ENCODE data around the gene CENPO. TPM values are rescaled to one million over a fixed set of nuclear protein-coding genes. Genes with fewer than 3 reads are reported as not detected.
"Not testable (repeated sequence)": the region's sequence is repeated elsewhere in the genome, so short reads cannot be mapped to it uniquely, and the experiment has no call there.

CENPO gene
- total and polyA plus RNA-seq, 12 donors, result 2.6 to 16.6 (median 9.5) TPM

- no peaks in the 10 kb centered on the region for H3K4me1 ChIP-seq (replicated peaks in 1 of 2)
- H3K9me3 ChIP-seq (replicated peaks in 1 of 3), result no peaks in the 10 kb centered on the region
- WGBS, 4 donors, result 93 to 96% (median 95%) methylated on average over 19 to 20 of the region's 20 CpGs
- H3K27ac ChIP-seq, result no peak overlapping the region
- TF ChIP-seq CTCF (IDR thresholded peaks at IDR 0.05) (no peak), POLR2A (IDR thresholded peaks at IDR 0.05) (no peak)
- H3K36me3 ChIP-seq (replicated peaks in 1 of 2), result no peaks in the 10 kb centered on the region
- H3K27me3 ChIP-seq, result no peaks in the 10 kb centered on the region
- no peak for DNase-seq
- intact Hi-C loops (cut with DNase I), result no loop called here
- no peak overlapping the region for H3K4me3 ChIP-seq
Observed at GRCh38 chr2:24834733-24835395, 41.6 kb downstream of the CENPO start.

DNA sequence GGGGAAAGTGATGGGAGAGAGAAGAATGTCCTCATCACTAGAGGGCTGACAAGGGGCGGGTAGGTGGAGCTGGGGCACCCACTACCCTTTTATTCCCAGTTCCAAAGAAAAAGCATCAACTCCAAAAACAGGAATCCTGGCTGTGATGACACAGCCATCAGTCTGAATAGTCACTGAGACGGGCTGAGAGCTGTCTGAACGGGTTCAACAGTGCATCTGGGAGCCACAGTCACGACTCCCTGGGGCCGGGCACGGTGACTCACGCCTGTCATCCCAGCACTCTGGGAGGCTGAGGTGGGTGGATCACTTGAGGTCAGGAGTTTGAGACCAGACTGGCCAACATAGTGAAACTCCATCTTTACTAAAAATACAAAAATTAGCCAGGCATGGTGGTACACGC lies 42.2 kb downstream of the CENPO start:
- DNase-seq; H3K4me3 ChIP-seq; H3K27me3 ChIP-seq; H3K27ac ChIP-seq; H3K36me3 ChIP-seq (replicated peaks in 1 of 2); H3K4me1 ChIP-seq (replicated peaks in 1 of 2); H3K9me3 ChIP-seq (replicated peaks in 1 of 3); intact Hi-C loops (cut with DNase I): not testable (repeated sequence)
- WGBS, 4 donors, result 75 to 90% (median 82%) methylated on average over 8 of the region's 8 CpGs

DNA sequence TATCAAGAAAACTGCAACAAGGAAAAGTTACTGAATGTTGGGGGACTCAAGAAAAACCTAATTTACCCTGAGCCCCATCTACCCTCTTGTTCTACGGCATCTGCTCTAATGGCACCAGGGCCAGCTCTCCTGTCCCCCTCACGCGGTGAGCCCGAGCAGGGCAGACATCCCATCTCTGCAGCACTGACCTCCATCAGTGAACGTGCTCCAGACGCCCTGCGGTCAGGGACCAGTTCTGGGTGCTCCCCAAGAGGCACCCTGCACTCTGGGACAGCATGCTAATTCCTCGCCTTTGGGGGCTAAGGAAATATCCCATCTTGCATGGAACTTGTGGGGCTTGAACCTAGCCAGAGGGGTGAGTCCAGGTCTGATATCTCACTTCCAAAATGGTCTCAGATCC lies 43.0 kb downstream of the CENPO start:
- no peaks in the 10 kb centered on the region for H3K4me1 ChIP-seq (replicated peaks in 1 of 2)
- H3K27me3 ChIP-seq, result no peaks in the 10 kb centered on the region
- no peak overlapping the region for H3K4me3 ChIP-seq
- no peak for DNase-seq
- no peak overlapping the region for H3K27ac ChIP-seq
- 94 to 100% (median 96%) methylated on average over 1 to 8 of the region's 8 CpGs for WGBS, 4 donors
- TF ChIP-seq CTCF (IDR thresholded peaks at IDR 0.05) (no peak), POLR2A (IDR thresholded peaks at IDR 0.05) (no peak)
- H3K36me3 ChIP-seq (replicated peaks in 1 of 2), result no peaks in the 10 kb centered on the region
- H3K9me3 ChIP-seq (replicated peaks in 1 of 3), result no peaks in the 10 kb centered on the region
- intact Hi-C loops (cut with DNase I), result no loop called here

DNA sequence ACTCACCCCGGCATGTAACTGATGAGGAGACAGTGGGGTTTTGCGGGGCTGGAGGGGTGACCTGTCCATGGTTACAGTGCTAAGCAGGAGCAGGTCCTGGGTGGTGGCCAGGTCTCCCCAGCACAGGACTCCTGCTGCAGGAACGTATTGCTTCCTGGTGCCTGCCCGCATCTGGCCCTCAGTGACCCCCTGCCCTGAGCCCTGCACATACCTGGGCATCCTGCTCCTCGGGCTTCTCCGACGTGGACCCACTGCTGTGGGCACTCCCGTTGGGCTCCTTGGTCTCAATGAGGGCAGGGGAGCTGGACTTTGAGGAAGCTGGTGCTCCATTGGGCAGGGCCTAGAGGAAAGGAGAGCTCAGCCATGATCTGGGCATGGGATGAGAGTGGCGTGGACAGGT lies 43.5 kb downstream of the CENPO start:
- H3K4me1 ChIP-seq (replicated peaks in 1 of 2), result no peaks in the 10 kb centered on the region
- no peak for DNase-seq
- TF ChIP-seq CTCF (IDR thresholded peaks at IDR 0.05), result no peak
- intact Hi-C loops (cut with DNase I), result no loop called here
- H3K4me3 ChIP-seq, result no peak overlapping the region
- no peaks in the 10 kb centered on the region for H3K36me3 ChIP-seq (replicated peaks in 1 of 2)
- no peaks in the 10 kb centered on the region for H3K9me3 ChIP-seq (replicated peaks in 1 of 3)
- no peaks in the 10 kb centered on the region for H3K27me3 ChIP-seq
- no peak overlapping the region for H3K27ac ChIP-seq
- 94 to 98% (median 96%) methylated on average over 5 to 9 of the region's 9 CpGs for WGBS, 4 donors

- Histone ChIP-seq H3K27ac (no peak overlapping the region), H3K4me1 (replicated peaks in 1 of 2) (no peaks in the 10 kb centered on the region), H3K9me3 (replicated peaks in 1 of 3) (no peaks in the 10 kb centered on the region), H3K4me3 (no peak overlapping the region), H3K27me3 (no peaks in the 10 kb centered on the region), H3K36me3 (replicated peaks in 1 of 2) (no peaks in the 10 kb centered on the region)
- 89 to 95% (median 93%) methylated on average over 4 to 5 of the region's 5 CpGs for WGBS, 4 donors
- no peak for DNase-seq
- no peak for TF ChIP-seq POLR2A (IDR thresholded peaks at IDR 0.05)
- TF ChIP-seq CTCF (IDR thresholded peaks at IDR 0.05), result no peak
- intact Hi-C loops (cut with DNase I), result no loop called here
Observed at GRCh38 chr2:24837996-24838513, 44.8 kb downstream of the CENPO start.
